H1 (cell line): ENCODE measurements around the gene FBXL14. TPM values are rescaled to one million over a fixed set of nuclear protein-coding genes. Genes with fewer than 3 reads are reported as not detected.

Experiments used
- CTCF ChIA-PET: fragments of 300-600 bp; sonication (Branson Sonifier 250); formaldehyde crosslinking; loops from one replicate; lab custom pipeline; 2021; ENCODE audit not compliant: partially characterized antibody; lab: Charles Lee
- POLR2A ChIA-PET: fragments of 300-600 bp; sonication (Branson Sonifier 250); formaldehyde crosslinking; loops from one replicate; lab custom pipeline; 2021; ENCODE audit warnings: inconsistent platforms; ENCODE audit not compliant: partially characterized antibody; lab: Charles Lee
- DNase-seq, 2 experiments: peaks; one replicate each; pipeline versions ENCODE4 v3.0.0 to v3.0.0-alpha.2; 2010 to 2022; ENCODE audit warnings: low spot score in 2 of 2, low read depth in 1 of 2, mixed read lengths in 1 of 2
- FAIRE-seq: peaks from 2 replicates; lab custom pipeline; 2011; peaks lifted over from hg19 to GRCh38; lab: Jason Lieb, UNC
- H2AFZ ChIP-seq: 2 replicates; pipeline ENCODE4 v1.8.1; 2012; ENCODE audit warnings: low read length, inconsistent platforms
- H2AK5ac ChIP-seq: 2 replicates; pipeline ENCODE4 v1.6.1; 2013; ENCODE audit warnings: low read depth, low read length
- H2BK120ac ChIP-seq: replicated peaks from 2 replicates; pipeline ENCODE3; 2013; ENCODE audit warnings: low read depth, low read length, inconsistent platforms
- H2BK12ac ChIP-seq: 2 replicates; pipeline ENCODE4 v1.6.1; 2013; ENCODE audit warnings: low read depth, low read length
- H2BK15ac ChIP-seq: 2 replicates; pipeline ENCODE4 v1.6.1; 2013; ENCODE audit warnings: low read length
- H2BK20ac ChIP-seq: 2 replicates; pipeline ENCODE4 v1.6.1; 2013; ENCODE audit warnings: low read length
- H2BK5ac ChIP-seq: 2 replicates; pipeline ENCODE4 v1.6.1; 2013; ENCODE audit warnings: low read depth, low read length
- H3K14ac ChIP-seq: 2 replicates; pipeline ENCODE4 v1.6.1; 2013; ENCODE audit warnings: inconsistent platforms; ENCODE audit not compliant: insufficient read length
- H3K18ac ChIP-seq: 2 replicates; pipeline ENCODE4 v1.6.1; 2013; ENCODE audit warnings: low read length; ENCODE audit errors: extremely low read depth
- H3K23ac ChIP-seq: 2 replicates; pipeline ENCODE4 v1.6.1; 2013; ENCODE audit warnings: inconsistent platforms; ENCODE audit not compliant: insufficient read length
- H3K23me2 ChIP-seq: 2 replicates; pipeline ENCODE4 v1.6.1; 2013; ENCODE audit warnings: low read depth, low read length
- H3K27ac ChIP-seq: 2 replicates; pipeline ENCODE4 v1.6.1; 2011; ENCODE audit warnings: low read depth, low read length, inconsistent platforms
- H3K27me3 ChIP-seq, 4 experiments: replicated peaks in 1 of 4; 1 replicate in 1 of 4; 2 replicates in 3 of 4; pipeline versions ENCODE4 v1.6.1 to v1.8.1; 2011 to 2013; ENCODE audit warnings: low read length in 3 of 4, mild to moderate bottlenecking in 3 of 4, inconsistent platforms in 2 of 4, mixed read lengths in 2 of 4, moderate library complexity in 1 of 4; ENCODE audit not compliant: control insufficient read depth in 3 of 4, insufficient read depth in 3 of 4; ENCODE audit errors: extremely low read depth in 1 of 4
- H3K36me3 ChIP-seq, 4 experiments: 2 replicates each; pipeline versions ENCODE4 v1.6.1 to v1.8.1; 2011 to 2013; ENCODE audit warnings: mild to moderate bottlenecking in 4 of 4, low read length in 3 of 4, moderate library complexity in 2 of 4, control low read depth in 1 of 4, inconsistent platforms in 1 of 4; ENCODE audit not compliant: insufficient read depth in 4 of 4, control insufficient read depth in 2 of 4
- H3K4ac ChIP-seq: replicated peaks from 2 replicates; pipeline ENCODE3; 2013; ENCODE audit warnings: low read length, low read depth, mixed read lengths, inconsistent platforms; ENCODE audit not compliant: insufficient read length
- H3K4me1 ChIP-seq, 4 experiments: replicated peaks in 1 of 4; 1 replicate in 1 of 4; 2 replicates in 3 of 4; pipeline versions ENCODE4 v1.6.1 to v1.8.1; 2011 to 2013; ENCODE audit warnings: low read length in 3 of 4, inconsistent platforms in 2 of 4, mixed read lengths in 1 of 4; ENCODE audit not compliant: insufficient read depth in 4 of 4, control insufficient read depth in 3 of 4
- H3K4me2 ChIP-seq, 2 experiments: 2 replicates each; pipeline versions ENCODE4 v1.6.1 to v1.8.1; 2011 to 2013; ENCODE audit warnings: low read depth in 2 of 2, low read length in 2 of 2, control low read depth in 1 of 2, inconsistent platforms in 1 of 2, mild to moderate bottlenecking in 1 of 2; ENCODE audit not compliant: insufficient read depth in 1 of 2
- H3K4me3 ChIP-seq, 4 experiments: fragments of 200-600, 300-600 bp in 1 of 4; sonication (generic), shearing (Covaris generic), sonication (Bioruptor Twin) in 1 of 4; 2 replicates each; pipeline versions ENCODE4 v1.5.1 to v1.8.1; 2011 to 2016; ENCODE audit warnings: low read length in 4 of 4, low read depth in 3 of 4, control low read depth in 2 of 4, inconsistent platforms in 2 of 4, mild to moderate bottlenecking in 2 of 4, mixed read lengths in 1 of 4, moderate library complexity in 1 of 4; ENCODE audit not compliant: insufficient read depth in 2 of 4; ENCODE audit errors: extremely low read depth in 1 of 4
- H3K56ac ChIP-seq: replicated peaks from 2 replicates; pipeline ENCODE3; 2013; ENCODE audit warnings: low read depth, mild to moderate bottlenecking, mixed read lengths, low read length, inconsistent platforms; ENCODE audit not compliant: insufficient read length
- H3K79me1 ChIP-seq: 2 replicates; pipeline ENCODE4 v1.6.1; 2013; ENCODE audit warnings: low read depth, low read length, control low read depth
- H3K79me2 ChIP-seq, 2 experiments: 2 replicates each; pipeline versions ENCODE4 v1.6.1 to v1.8.1; 2012 to 2013; ENCODE audit warnings: low read length in 2 of 2, mild to moderate bottlenecking in 2 of 2, inconsistent platforms in 1 of 2; ENCODE audit not compliant: insufficient read depth in 2 of 2, control insufficient read depth in 1 of 2
- H3K9ac ChIP-seq, 4 experiments: replicated peaks in 1 of 4; 1 replicate in 1 of 4; 2 replicates in 3 of 4; pipeline versions ENCODE4 v1.6.1 to v1.8.1; 2011 to 2013; ENCODE audit warnings: low read depth in 3 of 4, low read length in 3 of 4, control low read depth in 2 of 4, mild to moderate bottlenecking in 2 of 4, moderate library complexity in 2 of 4, inconsistent platforms in 1 of 4; ENCODE audit errors: extremely low read depth in 1 of 4
- H3K9me3 ChIP-seq, 2 experiments: 2 replicates each; pipeline versions ENCODE4 v1.6.1 to v1.8.1; 2012 to 2013; ENCODE audit warnings: mild to moderate bottlenecking in 2 of 2, moderate library complexity in 2 of 2, control low read depth in 1 of 2, inconsistent platforms in 1 of 2, low read depth in 1 of 2, low read length in 1 of 2, mixed read lengths in 1 of 2; ENCODE audit not compliant: insufficient read depth in 2 of 2
- H4K20me1 ChIP-seq, 2 experiments: replicated peaks in 1 of 2; 2 replicates each; pipeline versions ENCODE3 to v1.8.1; 2011 to 2013; ENCODE audit warnings: inconsistent platforms in 2 of 2, low read length in 2 of 2, mild to moderate bottlenecking in 1 of 2; ENCODE audit not compliant: insufficient read depth in 2 of 2, control insufficient read depth in 1 of 2
- H4K5ac ChIP-seq: 2 replicates; pipeline ENCODE4 v1.6.1; 2013; ENCODE audit warnings: low read length, low read depth, mixed read lengths, inconsistent platforms; ENCODE audit not compliant: insufficient read length
- H4K8ac ChIP-seq: 2 replicates; pipeline ENCODE4 v1.8.0; 2013; ENCODE audit warnings: mild to moderate bottlenecking, moderate library complexity, low read length, inconsistent platforms; ENCODE audit not compliant: insufficient read depth; ENCODE audit errors: extremely low read depth
- H4K91ac ChIP-seq: replicated peaks from 2 replicates; pipeline ENCODE3; 2013; ENCODE audit warnings: low read length, mixed read lengths, inconsistent platforms; ENCODE audit not compliant: insufficient read length
- CHD1 ChIP-seq: IDR thresholded peaks from 2 replicates; pipeline ENCODE4 v1.6.1; 2012; ENCODE audit warnings: low read depth, low read length, improper control_type of control experiment
- EGR1 ChIP-seq: IDR thresholded peaks from 2 replicates; pipeline ENCODE4 v1.6.1; 2011; ENCODE audit warnings: low read depth, low read length, borderline replicate concordance
- JUN ChIP-seq: IDR thresholded peaks from 2 replicates; pipeline ENCODE4 v1.6.1; 2011; ENCODE audit warnings: low read depth, mild to moderate bottlenecking, improper control_type of control experiment, low read length
- MAFK ChIP-seq: IDR thresholded peaks from 2 replicates; pipeline ENCODE4 v1.6.1; 2012; ENCODE audit warnings: low read depth, mild to moderate bottlenecking, improper control_type of control experiment, low read length
- MAX ChIP-seq: IDR thresholded peaks from 2 replicates; pipeline ENCODE4 v1.6.1; 2012; ENCODE audit warnings: inconsistent platforms
- POLR2A ChIP-seq, 2 experiments: IDR thresholded peaks; 1 replicate in 1 of 2; 2 replicates in 1 of 2; pipeline ENCODE4 v1.6.1; 2011; ENCODE audit warnings: low read depth in 2 of 2, low read length in 2 of 2, mild to moderate bottlenecking in 2 of 2; ENCODE audit errors: control extremely low read depth in 1 of 2
- RAD21 ChIP-seq, 2 experiments: IDR thresholded peaks in 1 of 2; conservative IDR thresholded peaks in 1 of 2; 2 replicates each; pipeline ENCODE4 v1.6.1; 2011; ENCODE audit warnings: low read depth in 2 of 2, low read length in 2 of 2, improper control_type of control experiment in 1 of 2, inconsistent platforms in 1 of 2, mild to moderate bottlenecking in 1 of 2, moderate library complexity in 1 of 2
- SIX5 ChIP-seq: IDR thresholded peaks from 2 replicates; pipeline ENCODE4 v1.6.1; 2011; ENCODE audit warnings: mild to moderate bottlenecking, low read depth, low read length
- SP2 ChIP-seq: IDR thresholded peaks from 2 replicates; pipeline ENCODE4 v1.6.1; 2012; ENCODE audit warnings: mild to moderate bottlenecking, low read length, inconsistent platforms
- SP4 ChIP-seq: IDR thresholded peaks from 2 replicates; pipeline ENCODE4 v1.6.1; 2012; ENCODE audit warnings: low read length, inconsistent platforms
- SUZ12 ChIP-seq: fragments of 200-600 bp; sonication (generic); IDR thresholded peaks from 2 replicates; pipeline ENCODE4 v1.6.1; 2012; ENCODE audit warnings: mild to moderate bottlenecking, inconsistent platforms, low read length, moderate library complexity, mixed read lengths
- TBP ChIP-seq: IDR thresholded peaks from 2 replicates; pipeline ENCODE4 v1.6.1; 2011; ENCODE audit warnings: low read depth, low read length, improper control_type of control experiment
- ZNF274 ChIP-seq: IDR thresholded peaks from 2 replicates; pipeline ENCODE4 v1.7.0; 2012; ENCODE audit warnings: low read length, borderline replicate concordance; ENCODE audit errors: extremely low read depth
- WGBS, 2 experiments: shearing (Covaris generic) in 1 of 2; methylation state at CpG; one replicate each; pipeline versions ENCODE4 v1.1.6 to v1.1.7; 2013 to 2015; ENCODE audit warnings: low lambda C conversion rate in 2 of 2, mixed read lengths in 2 of 2, inconsistent platforms in 1 of 2, low coverage in 1 of 2, missing lambda C conversion rate in 1 of 2; ENCODE audit not compliant: insufficient replicate concordance in 2 of 2, insufficient coverage in 1 of 2, insufficient read length in 1 of 2; ENCODE audit errors: extremely low coverage in 1 of 2, missing lambda C conversion rate in 1 of 2; 5-methylcytosine and 5-hydroxymethylcytosine counted together
- polyA plus RNA-seq, 7 experiments: library from polyadenylated mRNA; depleted of rRNA in 3 of 7; stranded (reverse) in 5 of 7; unstranded in 2 of 7; fragments of >200 nt in 5 of 7; fragments of 200-250 nt in 2 of 7; gene quantifications; 1 replicate in 5 of 7; 2 replicates in 1 of 7; 4 replicates in 1 of 7; pipeline versions ENCODE4 v1.2.1 to v1.2.3, GENCODE V29; 2011 to 2013; ENCODE audit warnings: missing spikeins in 2 of 7, mixed read lengths in 2 of 7
- total RNA-seq: library from RNA; stranded (reverse); fragmentation: NEBNext Ultra II Directional; extraction: Animal tissue kit (Norgen Biotek cat#: 25700); gene quantifications from 2 replicates; pipeline ENCODE4 v1.2.1, GENCODE V29; 2021

Gene FBXL14
- total and polyA plus RNA-seq, 2 of the 8 experiments (the other 6 are each of a cell fraction or from before 2014, with no cell fraction given) = 5.5 to 9.6 TPM

GRCh38 chr12:1523558-1524050 lies 70.8 kb downstream of the FBXL14 start:
- no peak overlapping the region for H3K4ac ChIP-seq
- WGBS, 2 experiments = 36% methylated on average over 13 of the region's 13 CpGs; no CpG with 5 or more reads in 1 of the 2 experiments
- no peak overlapping the region for H4K5ac ChIP-seq
- peak overlapping the region; percentile 87; the same call in 1 of the 2 replicates for H2BK20ac ChIP-seq
- H3K4me3 ChIP-seq = peak overlapping the region in 1 of 4 experiments; percentile 2; a peak in 1 of 8 replicates
- no peaks in the 10 kb centered on the region for H3K79me2 ChIP-seq
- H3K18ac ChIP-seq = peak overlapping the region; percentile 40
- FAIRE-seq (no peak), DNase-seq (peak; percentile 39 to 79)
- peaks cover 8 to 33% (median 21%) of the 10 kb centered on the region in 4 experiments for H3K27me3 ChIP-seq
- H3K23ac ChIP-seq = no peak overlapping the region
- no peak overlapping the region for H3K14ac ChIP-seq
- H3K36me3 ChIP-seq = no peaks in the 10 kb centered on the region
- H2BK12ac ChIP-seq = peak overlapping the region; percentile 94
- ChIA-PET POLR2A (interaction anchor here (0.8 to 1.5 kb wide), 3 partner anchors 10 to 65 kb away, joined by 3 read pairs; no protein-coding TSS in a partner anchor), CTCF (interaction anchor here (0.9 to 1.6 kb wide), 6 partner anchors 22 to 406 kb away, joined by 3 to 5 read pairs (median 4); no protein-coding TSS in a partner anchor)
- no peak overlapping the region for H2BK15ac ChIP-seq
- no peak overlapping the region for H3K56ac ChIP-seq
- peak overlapping the region; percentile 97 for H2AFZ ChIP-seq
- H3K79me1 ChIP-seq = no peaks in the 10 kb centered on the region
- no peaks in the 10 kb centered on the region for H4K20me1 ChIP-seq
- H3K9me3 ChIP-seq = no peaks in the 10 kb centered on the region
- H2BK5ac ChIP-seq = peak overlapping the region; percentile 86; the same call in 1 of the 2 replicates
- no peak overlapping the region for H4K8ac ChIP-seq
- H2BK120ac ChIP-seq = peak overlapping the region; percentile 66
- peak overlapping the region; percentile 56 for H4K91ac ChIP-seq
- no peak overlapping the region for H3K27ac ChIP-seq
- H3K23me2 ChIP-seq = no peaks in the 10 kb centered on the region
- no peak overlapping the region; a peak in 1 of 7 replicates for H3K9ac ChIP-seq
- H3K4me1 ChIP-seq = peaks cover 0 to 10% (median 8%) of the 10 kb centered on the region in 4 experiments; a peak in 6 of 7 replicates
- H3K4me2 ChIP-seq = peak overlapping the region; percentile 51 to 54
- no peak overlapping the region for H2AK5ac ChIP-seq
- TF ChIP-seq RAD21 (IDR thresholded peaks at IDR 0.05 in 1 of 2, conservative IDR thresholded peaks at IDR 0.05 in 1 of 2; ENCODE audit: low read depth in 2 of 2, low read length in 2 of 2) (peak in 1 of 2 experiments; percentile 10; a peak in 2 of 4 replicates), SUZ12 (0 out of 2 replicates have a peak, but pooled peaks have one; percentile 25), EGR1 (0 out of 2 replicates have a peak, but pooled peaks have one; percentile 33), MAX (no peak), SIX5 (no peak), POLR2A (IDR thresholded peaks at IDR 0.05; ENCODE audit: control extremely low read depth in 1 of 2, low read depth in 2 of 2, low read length in 2 of 2) (no peak), SP2 (no peak), SP4 (no peak), CHD1 (no peak), TBP (no peak), MAFK (no peak), JUN (no peak), ZNF274 (no peak)
